ENCODE data around the gene MYBPC3.

DNA sequence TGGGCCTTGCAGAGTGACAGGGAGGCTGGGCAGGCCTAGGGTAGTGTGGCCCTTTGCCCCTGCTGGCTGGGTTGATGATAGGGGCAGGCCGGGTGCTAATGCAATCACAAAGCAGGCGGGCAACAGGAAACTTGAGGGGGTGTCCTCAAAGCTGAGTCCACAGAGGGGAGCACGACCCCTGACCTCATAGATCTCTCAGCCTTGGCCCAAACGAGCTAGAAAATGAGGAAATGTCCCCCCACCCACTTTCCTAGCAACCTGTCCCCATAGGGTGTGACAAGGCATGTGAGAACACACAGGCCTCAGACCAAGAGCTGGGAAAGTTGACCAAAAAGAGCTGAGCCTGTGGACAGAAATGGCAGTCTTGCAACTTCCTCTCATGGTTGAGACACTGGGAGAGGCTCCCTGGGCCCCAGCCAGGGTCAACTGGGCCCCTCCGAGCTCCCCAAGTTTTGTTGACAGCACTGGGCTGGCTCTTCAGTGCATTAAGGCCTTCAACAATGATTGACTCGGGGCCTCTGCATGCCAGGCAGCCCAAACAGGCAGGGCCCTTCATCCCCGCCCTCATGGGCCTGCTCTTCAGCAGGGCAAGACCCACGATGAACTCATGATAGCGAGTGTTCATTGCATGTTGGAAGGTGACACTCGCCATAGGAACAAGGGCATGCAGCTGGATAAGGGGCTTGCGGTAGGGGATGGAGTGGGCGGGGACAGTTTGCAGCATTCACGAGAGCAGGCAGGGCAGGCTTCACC, 35.6 kb upstream of the MYBPC3 start:
- TF ChIP-seq EZH2 (IDR thresholded peaks at IDR 0.05; ENCODE audit: borderline replicate concordance, low read depth, low read length, severe bottlenecking) (no peak), CTCF (IDR thresholded peaks at IDR 0.05; ENCODE audit: extremely low read depth in 1 of 2, insufficient read depth in 1 of 2, low read depth in 1 of 2, low read length in 2 of 2) (no peak), POLR2AphosphoS5 (IDR thresholded peaks at IDR 0.05; ENCODE audit: insufficient read depth, low read depth, low read length) (no peak), POLR2A (IDR thresholded peaks at IDR 0.05; ENCODE audit: low read depth, low read length) (no peak), GATA2 (IDR thresholded peaks at IDR 0.05; ENCODE audit: insufficient read depth, insufficient read length, low read depth, low read length) (no peak), MYC (IDR thresholded peaks at IDR 0.05; ENCODE audit: low read depth, low read length) (no peak), MAX (IDR thresholded peaks at IDR 0.05; ENCODE audit: insufficient read depth, insufficient read length) (no peak), FOS (IDR thresholded peaks at IDR 0.05; ENCODE audit: borderline replicate concordance, insufficient read depth, low read length) (no peak), JUN (IDR thresholded peaks at IDR 0.05; ENCODE audit: borderline replicate concordance, insufficient read depth, insufficient read length, low read depth) (no peak)

Data from endothelial cell of umbilical vein (primary cell).